PC-9 (cell line): ENCODE data around the gene PDHX. TPM values are rescaled to one million over a fixed set of nuclear protein-coding genes. Genes with fewer than 3 reads are reported as not detected.

Experiments used
- BruUV-seq: library from RNA; stranded (reverse); fragments of 400-500 nt; replicated peaks from 2 replicates; lab custom pipeline; 2021; lab: Mats Ljungman, UMichigan
- CTCF ChIA-PET: fragments of 300-600 bp; sonication (Branson Sonifier 250); formaldehyde crosslinking; loops from one replicate; lab custom pipeline; 2022; ENCODE audit warnings: antibody characterized with exemption; lab: Charles Lee
- POLR2A ChIA-PET: fragments of 300-600 bp; sonication (Branson Sonifier 250); formaldehyde crosslinking; loops from one replicate; lab custom pipeline; 2022; ENCODE audit warnings: antibody characterized with exemption; ENCODE audit not compliant: unreplicated experiment; lab: Charles Lee
- DNase-seq, 2 experiments: peaks; one replicate each; pipeline versions ENCODE4 v3.0.0 to v3.0.0-alpha.2; 2015 to 2022; ENCODE audit warnings: mixed read lengths in 1 of 2
- H2AFZ ChIP-seq: fragments of 200-600 bp; sonication (generic); 2 replicates; pipeline ENCODE4 v1.8.1; 2017; ENCODE audit warnings: antibody characterized with exemption
- H3F3A ChIP-seq: fragments of 200-600 bp; sonication (generic); 2 replicates; pipeline ENCODE4 v1.8.1; 2017; ENCODE audit warnings: antibody characterized with exemption, mild to moderate bottlenecking, low read depth; ENCODE audit not compliant: insufficient read depth
- H3K27ac ChIP-seq: fragments of 200-600 bp; sonication (generic); 2 replicates; pipeline ENCODE4 v1.6.1; 2016; ENCODE audit warnings: mixed run types
- H3K27me3 ChIP-seq: fragments of 200-600 bp; sonication (generic); 2 replicates; pipeline ENCODE4 v1.6.1; 2016; ENCODE audit warnings: low read depth, mixed run types; ENCODE audit not compliant: insufficient read depth
- H3K36me3 ChIP-seq: fragments of 200-600 bp; sonication (generic); 2 replicates; pipeline ENCODE4 v1.6.1; 2016; ENCODE audit warnings: low read depth, mixed run types
- H3K4me1 ChIP-seq: fragments of 200-600 bp; sonication (generic); replicated peaks from 2 replicates; pipeline ENCODE4 v1.6.1; 2016; ENCODE audit warnings: mixed run types; ENCODE audit not compliant: insufficient read depth
- H3K4me2 ChIP-seq: fragments of 200-600 bp; sonication (generic); 2 replicates; pipeline ENCODE4 v1.6.1; 2017; ENCODE audit warnings: mixed run types
- H3K4me3 ChIP-seq: fragments of 200-600 bp; sonication (generic); 2 replicates; pipeline ENCODE4 v1.6.1; 2016; ENCODE audit warnings: mixed run types
- H3K79me2 ChIP-seq: fragments of 200-600 bp; sonication (generic); 2 replicates; pipeline ENCODE4 v1.6.1; 2017; ENCODE audit warnings: low read depth, mixed run types
- H3K9me2 ChIP-seq: fragments of 200-600 bp; sonication (generic); 2 replicates; pipeline ENCODE4 v1.8.1; 2017; ENCODE audit warnings: mild to moderate bottlenecking; ENCODE audit not compliant: insufficient read depth
- H3K9me3 ChIP-seq: fragments of 200-600 bp; sonication (generic); 2 replicates; pipeline ENCODE4 v1.8.1; 2016; ENCODE audit warnings: low read depth; ENCODE audit not compliant: insufficient read depth
- H4K20me1 ChIP-seq: fragments of 200-600 bp; sonication (generic); 2 replicates; pipeline ENCODE4 v1.8.1; 2017; ENCODE audit not compliant: insufficient read depth
- CTCF ChIP-seq: fragments of 200-600 bp; sonication (generic); conservative IDR thresholded peaks from 2 replicates; pipeline ENCODE4 v1.6.1; 2017; ENCODE audit warnings: mixed run types, antibody characterized with exemption, mild to moderate bottlenecking, moderate library complexity
- EZH2 ChIP-seq: fragments of 200-600 bp; sonication (generic); IDR thresholded peaks from 2 replicates; pipeline ENCODE4 v1.8.0; 2017; ENCODE audit warnings: antibody characterized with exemption, low read depth
- intact Hi-C: fragments of 100-400 bp; cut with micrococcal nuclease; formaldehyde crosslinking; loops from one replicate; pipeline ENCODE4 v1.10.0; 2022; ENCODE audit not compliant: unreplicated experiment
- total RNA-seq: library from RNA; stranded (reverse); gene quantifications from 2 replicates; pipeline ENCODE4 v1.2.3, GENCODE V29; 2021

The PDHX gene
- total RNA-seq, 1 experiment from 2014 or later: 47.0 TPM

GRCh38 chr11:34926831-34927132 is 10.4 kb downstream of the PDHX start:
- Histone ChIP-seq H3K4me2 (0 out of 2 replicates have a peak overlapping the region, but pooled peaks have one; percentile 8), H3K27me3 (no peaks in the 10 kb centered on the region), H3K9me2 (no peaks in the 10 kb centered on the region; the same call in 1 of the 2 replicates), H3K79me2 (peaks cover 83% of the 10 kb centered on the region), H3K36me3 (0 out of 2 replicates have a peak, but pooled peaks cover 27% of the 10 kb centered on the region), H3K9me3 (no peaks in the 10 kb centered on the region), H2AFZ (no peak overlapping the region), H3K27ac (no peak overlapping the region), H3K4me3 (no peak overlapping the region), H3F3A (peaks cover 12% of the 10 kb centered on the region; the same call in 1 of the 2 replicates), H3K4me1 (peaks cover 13% of the 10 kb centered on the region), H4K20me1 (no peaks in the 10 kb centered on the region)
- TF ChIP-seq CTCF: no peak
- no peak for TF ChIP-seq EZH2
- BruUV-seq: no TSS peak
- POLR2A ChIA-PET: interaction anchor here (0.7 kb wide), 1 partner anchor 1354 kb away, joined by 7 read pairs; no protein-coding TSS in a partner anchor
- DNase-seq: no peak
- CTCF ChIA-PET: interaction anchor here (0.6 to 1.5 kb wide), 7 partner anchors 11 to 465 kb away, joined by 3 to 4 read pairs (median 3); no protein-coding TSS in a partner anchor
- intact Hi-C loops: loop anchor here (1.0 to 10.0 kb wide), 8 partner anchors 71 to 1568 kb away; no protein-coding TSS in a partner anchor

- CTCF ChIA-PET: interaction anchor here (0.6 to 0.9 kb wide), 2 partner anchors 9 to 463 kb away, joined by 3 to 6 read pairs; no protein-coding TSS in a partner anchor
- H3K27ac ChIP-seq: no peak overlapping the region
- POLR2A ChIA-PET: interaction anchor here (0.7 kb wide), 1 partner anchor 435 kb away, joined by 28 read pairs; no protein-coding TSS in a partner anchor
- BruUV-seq: no TSS peak
- H3F3A ChIP-seq: peaks cover 12% of the 10 kb centered on the region; the same call in 1 of the 2 replicates
- H3K4me3 ChIP-seq: no peak overlapping the region
- H4K20me1 ChIP-seq: no peaks in the 10 kb centered on the region; the same call in 1 of the 2 replicates
- no peak for DNase-seq
- peaks cover 70% of the 10 kb centered on the region for H3K79me2 ChIP-seq
- peaks cover 31% of the 10 kb centered on the region; the same call in 1 of the 2 replicates for H3K36me3 ChIP-seq
- no peaks in the 10 kb centered on the region for H3K9me3 ChIP-seq
- H3K27me3 ChIP-seq: no peaks in the 10 kb centered on the region
- peaks cover 13% of the 10 kb centered on the region for H3K4me1 ChIP-seq
- no peaks in the 10 kb centered on the region; the same call in 1 of the 2 replicates for H3K9me2 ChIP-seq
- no peak for TF ChIP-seq EZH2
- no peak for TF ChIP-seq CTCF
- H3K4me2 ChIP-seq: no peak overlapping the region
- intact Hi-C loops: loop anchor here (5.0 to 10.0 kb wide), 3 partner anchors 69 to 1566 kb away; no protein-coding TSS in a partner anchor
- no peak overlapping the region for H2AFZ ChIP-seq
Measured at GRCh38 chr11:34928268-34928959, 12.0 kb downstream of the PDHX start.

GRCh38 chr11:34928960-34929680 is 12.7 kb downstream of the PDHX start:
- Histone ChIP-seq H3F3A (peaks cover 12% of the 10 kb centered on the region; the same call in 1 of the 2 replicates), H2AFZ (no peak overlapping the region), H3K9me3 (no peaks in the 10 kb centered on the region), H3K27ac (no peak overlapping the region), H3K27me3 (no peaks in the 10 kb centered on the region), H4K20me1 (no peaks in the 10 kb centered on the region; the same call in 1 of the 2 replicates), H3K4me3 (no peak overlapping the region), H3K79me2 (peaks cover 64% of the 10 kb centered on the region), H3K36me3 (peaks cover 31% of the 10 kb centered on the region; the same call in 1 of the 2 replicates), H3K9me2 (no peaks in the 10 kb centered on the region; the same call in 1 of the 2 replicates), H3K4me1 (peaks cover 13% of the 10 kb centered on the region), H3K4me2 (no peak overlapping the region)
- TF ChIP-seq EZH2 (no peak), CTCF (no peak)
- POLR2A ChIA-PET: interaction anchor here (0.7 kb wide), 1 partner anchor 434 kb away, joined by 28 read pairs; no protein-coding TSS in a partner anchor
- intact Hi-C loops: loop anchor here (5.0 to 10.0 kb wide), 3 partner anchors 68 to 1566 kb away; no protein-coding TSS in a partner anchor
- BruUV-seq: no TSS peak
- no peak for DNase-seq
- CTCF ChIA-PET: interaction anchor here (0.6 to 0.9 kb wide), 2 partner anchors 10 to 463 kb away, joined by 3 to 6 read pairs; no protein-coding TSS in a partner anchor
